HG03066 (cell line): ENCODE measurements around the gene BRMS1.
"Not testable (repeated sequence)": the region's sequence is repeated elsewhere in the genome, so short reads cannot be mapped to it uniquely, and the experiment has no call there.

Experiments
- ATAC-seq: cut with Tn5 transposase; IDR thresholded peaks from one replicate; pipeline ENCODE4 v1.9.1; 2021; ENCODE audit warnings: low read depth; ENCODE audit not compliant: unreplicated experiment

Gene BRMS1

DNA sequence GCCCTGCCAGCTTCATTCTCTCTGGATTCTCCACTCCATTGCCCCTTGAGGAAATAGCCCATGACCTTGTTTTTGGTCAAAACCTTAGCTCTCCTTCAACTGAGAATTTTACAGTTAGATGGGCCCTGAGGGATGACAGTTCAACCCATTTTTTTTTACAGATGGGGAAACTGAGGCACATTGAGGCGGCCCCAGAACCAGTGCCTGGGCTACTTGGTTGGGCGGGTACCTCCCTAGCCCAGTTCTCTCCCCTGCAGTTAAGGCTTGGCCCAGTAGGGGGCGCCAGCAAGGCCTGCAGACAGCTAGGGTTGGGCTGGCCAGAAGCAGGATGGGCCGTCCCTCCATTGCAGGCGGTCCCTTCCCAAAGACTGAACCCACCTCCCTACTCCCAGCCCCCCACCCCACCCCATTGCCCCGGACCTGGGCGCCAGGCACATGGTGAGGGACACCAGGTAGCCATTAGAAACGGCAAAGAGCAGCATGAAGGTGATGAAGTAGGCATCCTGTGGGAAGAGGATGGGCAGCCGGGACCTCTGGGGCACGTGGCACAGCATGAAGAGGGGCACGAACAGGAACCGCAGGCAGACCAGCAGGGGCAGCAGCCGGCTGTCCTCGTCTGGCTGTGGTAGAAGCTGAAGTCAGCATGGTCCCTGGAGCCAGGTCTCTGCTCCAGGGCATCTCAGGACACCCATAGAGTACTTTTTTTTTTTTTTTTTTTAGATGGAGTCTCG, 19.1 kb upstream of the BRMS1 start:
- no peak for ATAC-seq

DNA sequence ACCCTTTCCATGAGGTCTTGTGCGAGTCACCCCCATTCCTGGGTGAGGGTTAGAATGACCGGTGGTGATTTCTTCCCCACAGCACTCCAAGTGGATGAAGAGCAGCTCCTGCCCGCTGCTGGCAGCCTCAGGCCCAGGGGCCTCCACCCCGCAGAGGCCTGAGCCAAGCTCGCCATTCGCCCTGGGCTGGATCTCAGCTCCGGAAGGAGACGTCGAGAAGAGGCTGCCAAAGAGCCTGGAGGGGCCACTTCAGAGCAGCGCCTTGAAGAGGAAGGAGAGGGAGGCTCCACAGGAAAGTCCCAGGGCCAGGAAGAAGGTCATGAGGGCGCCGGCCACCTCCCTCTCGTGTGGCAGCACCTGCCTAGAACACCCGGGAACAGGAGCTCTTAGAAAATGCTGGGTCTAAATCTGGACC, 18.3 kb upstream of the BRMS1 start:
- no peak for ATAC-seq

DNA sequence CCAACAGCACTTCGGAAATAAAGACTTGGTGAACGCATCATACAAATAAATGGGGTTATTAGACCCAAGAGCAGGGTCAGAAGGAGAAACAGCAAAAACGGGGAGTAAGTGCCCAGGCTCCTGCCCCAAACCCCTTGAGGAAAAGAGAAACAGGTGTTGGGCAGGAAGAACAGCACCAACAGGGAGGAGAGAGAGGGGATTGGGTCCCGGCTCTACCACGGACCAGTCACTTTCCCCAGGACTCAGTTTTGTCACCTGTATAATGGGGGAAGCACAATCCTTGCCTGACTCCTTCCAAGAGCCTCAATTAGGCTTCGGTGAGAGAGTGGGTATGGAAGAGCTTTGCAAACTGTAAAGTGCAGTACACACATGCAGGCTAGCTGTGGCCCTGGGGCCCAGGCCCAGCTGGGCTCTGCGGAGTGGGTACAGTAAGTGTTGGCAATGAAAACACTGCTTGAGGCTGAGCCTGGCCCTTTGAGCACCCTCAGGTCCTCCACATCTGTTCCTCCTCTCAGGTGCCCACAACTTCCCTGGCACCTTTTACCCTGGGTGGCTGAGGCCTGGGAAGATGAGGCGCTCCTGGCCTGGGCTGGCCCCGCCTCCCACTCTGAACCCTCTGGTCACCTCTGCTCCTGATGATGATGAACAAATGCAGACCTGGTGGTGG, 17.7 kb upstream of the BRMS1 start:
- no peak for ATAC-seq

DNA sequence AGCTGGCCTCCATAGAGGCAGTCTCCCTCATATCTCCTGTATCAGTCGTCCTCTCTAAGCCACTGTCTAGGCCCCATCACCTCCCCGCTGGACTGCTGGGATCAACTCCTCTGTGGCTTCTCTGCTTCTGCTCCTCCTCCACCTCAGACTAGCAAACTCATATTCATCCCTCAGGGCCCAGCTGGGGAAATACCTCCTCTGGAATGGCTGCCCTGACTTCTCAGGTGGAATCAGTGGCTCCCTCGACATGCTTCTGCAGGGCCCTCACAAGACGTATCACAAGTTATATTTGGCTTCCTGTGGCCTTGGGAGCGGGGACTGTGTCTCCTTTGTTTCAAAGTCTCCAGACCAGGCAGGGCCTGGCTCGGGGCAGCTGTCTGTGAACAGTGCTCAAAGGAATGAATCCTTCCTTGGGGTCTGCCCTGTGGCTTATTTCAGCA, 16.6 kb upstream of the BRMS1 start:
- ATAC-seq: no peak

DNA sequence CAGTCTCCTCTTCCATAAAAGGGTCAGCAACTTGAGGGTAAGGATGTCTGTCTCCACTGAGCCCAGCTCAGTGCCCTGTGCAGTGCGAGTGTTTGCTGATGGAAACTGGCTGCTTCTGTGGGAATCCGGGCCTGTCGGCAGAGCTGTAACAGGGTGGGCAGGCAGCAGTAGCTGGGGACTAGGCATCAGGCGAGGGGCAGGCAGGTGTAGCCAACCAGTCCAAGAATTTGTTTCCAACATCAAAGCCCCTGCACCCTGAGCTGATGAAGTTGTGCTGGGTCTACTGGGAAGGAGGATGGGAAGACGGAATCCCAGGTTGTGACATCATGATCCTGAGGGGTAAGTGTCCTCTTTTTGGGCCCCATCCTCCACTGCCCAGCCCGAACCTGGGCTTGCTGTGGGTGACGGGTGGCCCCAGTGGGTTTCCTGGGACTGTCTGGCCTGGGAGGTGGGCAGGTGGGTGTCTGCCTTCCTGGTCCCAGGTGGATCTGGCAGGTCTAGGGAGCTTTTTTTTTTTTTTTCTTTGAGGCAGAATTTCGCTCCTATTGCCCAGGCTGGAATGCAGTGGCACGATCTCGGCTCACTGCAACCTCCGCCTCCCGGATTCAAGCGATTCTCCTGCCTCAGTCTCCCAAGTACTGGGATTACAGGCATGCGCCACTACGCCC, 15.6 kb upstream of the BRMS1 start:
- ATAC-seq: no peak

DNA sequence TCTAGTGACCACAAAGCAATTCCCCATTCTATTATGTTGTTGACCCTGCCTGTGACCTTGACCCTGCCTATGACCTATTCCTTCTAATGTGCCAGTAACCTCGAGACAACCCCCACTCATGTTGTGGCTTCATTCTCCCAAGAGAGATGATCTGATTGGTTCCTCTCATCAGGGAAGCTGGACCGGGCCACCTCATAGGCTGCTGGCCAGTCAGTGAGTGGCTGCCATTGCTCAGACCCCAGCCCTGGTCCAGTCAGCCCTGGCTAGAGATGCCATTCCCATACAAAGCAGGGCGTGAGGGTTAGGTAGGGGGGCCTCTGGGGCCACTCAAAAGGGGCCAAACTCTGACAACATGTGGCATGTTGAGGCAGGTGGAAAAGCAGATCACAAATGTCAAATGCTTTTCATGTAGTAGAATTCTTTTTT, 14.8 kb upstream of the BRMS1 start:
- no peak for ATAC-seq

DNA sequence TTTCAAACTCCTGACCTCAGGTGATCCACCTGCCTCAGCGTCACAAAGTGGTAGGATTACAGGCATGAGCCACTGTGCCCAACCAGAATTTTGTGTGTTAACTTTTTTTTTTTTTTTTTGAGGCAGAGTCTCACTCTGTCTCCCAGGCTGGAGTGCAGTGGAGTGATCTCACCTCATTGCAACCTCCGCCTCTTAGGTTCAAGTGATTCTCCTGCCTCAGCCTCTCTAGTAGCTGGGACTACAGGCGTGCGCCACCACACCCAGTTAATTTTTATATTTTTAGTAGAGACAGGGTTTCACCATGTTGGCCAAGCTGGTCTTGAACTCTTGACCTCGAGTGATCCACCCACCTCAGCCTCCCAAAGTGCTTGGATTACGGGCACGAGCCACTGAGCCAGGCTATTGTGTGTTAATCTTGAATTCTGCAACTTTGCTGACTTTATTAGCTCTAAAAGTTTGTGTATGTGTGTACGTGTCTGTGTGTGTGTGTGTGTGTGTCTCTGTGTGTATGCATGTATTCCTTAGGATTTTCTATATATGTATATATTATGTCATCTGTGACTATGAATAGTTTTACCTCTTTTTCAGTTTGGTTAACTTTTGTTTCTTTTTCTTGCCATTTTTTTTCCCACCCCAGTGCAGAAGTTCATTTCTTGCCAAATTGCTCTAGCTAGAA, 5.8 kb upstream of the BRMS1 start:
- not testable (repeated sequence) for ATAC-seq

DNA sequence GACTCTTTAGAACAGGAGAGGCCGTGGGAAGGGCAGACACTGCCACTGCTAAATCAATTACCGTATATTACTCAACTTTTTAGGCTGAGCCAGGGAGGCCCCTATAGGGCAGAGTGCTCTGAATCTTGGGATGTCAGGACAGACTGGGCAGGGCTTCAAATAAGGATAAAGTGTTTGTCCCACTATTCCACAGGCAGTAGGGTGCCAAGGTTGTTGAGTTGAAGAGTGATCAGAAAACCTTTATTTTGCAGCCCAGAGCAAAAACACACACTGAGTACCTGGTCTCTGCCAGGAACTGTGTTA, 4.1 kb upstream of the BRMS1 start:
- no peak for ATAC-seq

DNA sequence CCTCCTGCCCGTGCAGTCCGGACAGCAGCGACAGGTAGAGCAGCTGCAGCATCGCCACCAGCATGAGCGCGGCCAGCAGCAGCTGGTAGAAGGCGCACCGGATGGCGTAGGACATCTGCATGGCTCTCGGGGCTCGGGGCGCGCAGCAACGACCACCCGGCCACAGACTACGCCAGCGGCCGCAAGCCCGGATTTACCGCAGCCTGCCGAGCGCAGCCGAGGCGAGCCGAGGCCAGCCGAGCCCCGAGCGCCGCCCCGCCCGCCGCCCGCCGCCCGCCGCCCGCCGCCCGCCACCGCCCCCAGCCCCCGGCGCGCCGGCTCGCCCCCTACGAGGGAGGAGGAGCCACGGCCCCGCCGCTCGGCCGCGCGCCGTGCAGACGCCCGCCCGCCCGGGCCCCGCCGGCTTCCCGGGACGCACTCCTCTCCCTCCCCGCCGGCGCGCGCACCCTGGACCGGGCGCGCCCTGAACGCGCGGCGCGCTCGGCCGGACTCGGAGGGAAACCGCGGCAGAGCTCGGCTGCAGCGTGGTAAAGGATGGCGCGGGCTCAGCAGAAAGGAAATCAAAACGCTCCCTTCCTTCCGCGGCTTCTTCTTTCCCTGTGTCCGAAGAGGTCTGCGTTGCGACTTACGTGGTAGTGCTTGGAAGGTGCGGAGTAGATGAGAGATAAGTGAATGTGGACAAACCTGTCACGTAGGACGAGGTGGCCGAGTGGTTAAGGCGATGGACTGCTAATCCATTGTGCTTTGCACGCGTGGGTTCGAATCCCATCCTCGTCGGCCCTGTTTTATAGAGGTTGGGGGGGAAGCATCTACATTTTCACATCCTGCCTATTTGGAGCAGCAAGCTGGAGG, 2.7 kb upstream of the BRMS1 start, which contains the start of gene B4GAT1:
B4GAT1 (minus strand) TSS at position 205 of the 852 bp plus-strand sequence; CDS start at position 121, 84 bp downstream.
- peak; percentile 39 for ATAC-seq

DNA sequence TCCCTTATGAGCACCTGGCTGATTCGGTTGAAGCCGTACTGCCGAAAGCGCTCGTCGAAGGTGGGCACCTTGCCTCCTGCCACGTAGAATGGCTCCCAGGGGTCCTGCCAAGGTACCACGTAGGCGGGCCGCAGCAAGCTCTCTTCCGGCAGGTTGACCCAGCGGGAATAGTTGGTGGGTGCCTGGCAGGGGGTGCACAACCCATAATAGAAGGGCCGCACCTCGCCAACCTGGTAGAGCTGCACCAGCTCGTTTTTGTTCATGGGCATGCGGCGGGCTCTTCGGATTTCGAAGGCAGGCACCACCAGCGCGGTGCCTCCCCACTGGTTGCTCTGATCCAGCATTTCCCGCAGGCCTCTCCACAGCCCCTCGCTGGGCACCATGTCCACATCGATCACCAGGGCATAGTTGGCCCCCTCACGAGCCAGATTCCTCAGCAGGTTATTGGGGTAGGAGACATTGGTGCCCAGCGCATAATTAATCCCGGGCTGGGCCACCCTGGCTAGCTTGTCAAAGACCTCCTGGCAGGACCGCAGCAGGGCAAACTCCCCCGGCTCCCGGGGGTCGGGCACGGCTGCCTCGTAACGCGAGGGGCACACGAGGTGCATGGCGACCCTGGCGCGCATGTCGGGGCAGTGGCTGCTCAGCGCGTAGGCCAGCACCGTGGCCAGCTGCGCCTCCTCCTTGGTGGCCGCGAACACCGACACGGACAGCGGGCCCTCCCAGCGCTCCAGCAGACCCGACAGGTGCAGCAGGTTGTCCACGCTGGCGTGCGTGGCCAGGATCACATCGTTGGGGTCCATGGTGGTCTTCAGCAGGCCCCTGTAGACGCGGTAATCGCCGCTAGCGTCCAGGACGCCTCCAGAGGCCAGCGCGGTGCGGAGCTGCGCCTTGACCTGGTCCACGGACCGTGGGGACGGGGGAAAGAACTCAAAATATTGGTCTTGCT, 1.8 kb upstream of the BRMS1 start:
- ATAC-seq: no peak

DNA sequence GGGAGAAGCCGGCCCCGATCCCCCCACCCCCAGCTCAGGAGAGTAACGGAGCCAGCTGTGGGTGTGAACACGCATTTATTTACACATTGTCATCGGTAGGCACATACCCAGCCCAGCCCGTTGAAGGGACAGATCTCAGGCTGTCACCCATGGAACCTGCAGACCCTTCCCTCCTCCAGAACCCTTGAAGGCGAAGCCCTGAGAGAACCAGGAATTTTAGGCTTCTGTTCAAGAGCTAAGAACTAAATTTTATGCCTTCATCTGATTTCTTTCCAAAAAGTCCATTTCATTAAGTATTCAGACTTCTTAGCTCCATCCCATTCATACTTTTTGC, 379 bp upstream of the BRMS1 start:
- ATAC-seq: no peak

DNA sequence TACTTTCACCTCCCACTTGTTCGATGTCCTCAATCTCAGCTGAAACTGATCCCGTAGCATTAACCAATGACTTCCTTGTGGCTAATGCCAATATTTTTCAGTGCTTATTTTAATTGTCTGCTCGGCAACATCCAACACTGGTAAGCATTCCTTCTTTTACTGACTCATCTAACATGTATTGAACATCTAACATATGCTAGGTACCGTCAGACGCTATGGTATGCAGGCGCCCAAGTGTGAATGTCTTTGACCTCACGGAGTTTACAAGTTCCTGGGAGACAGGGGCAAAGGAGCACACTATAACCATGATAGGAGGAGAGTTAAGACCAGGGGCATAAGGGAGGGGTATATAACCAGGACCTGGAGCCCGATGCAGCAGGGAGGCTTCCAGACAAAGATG, 1.7 kb downstream of the BRMS1 start:
- no peak for ATAC-seq

DNA sequence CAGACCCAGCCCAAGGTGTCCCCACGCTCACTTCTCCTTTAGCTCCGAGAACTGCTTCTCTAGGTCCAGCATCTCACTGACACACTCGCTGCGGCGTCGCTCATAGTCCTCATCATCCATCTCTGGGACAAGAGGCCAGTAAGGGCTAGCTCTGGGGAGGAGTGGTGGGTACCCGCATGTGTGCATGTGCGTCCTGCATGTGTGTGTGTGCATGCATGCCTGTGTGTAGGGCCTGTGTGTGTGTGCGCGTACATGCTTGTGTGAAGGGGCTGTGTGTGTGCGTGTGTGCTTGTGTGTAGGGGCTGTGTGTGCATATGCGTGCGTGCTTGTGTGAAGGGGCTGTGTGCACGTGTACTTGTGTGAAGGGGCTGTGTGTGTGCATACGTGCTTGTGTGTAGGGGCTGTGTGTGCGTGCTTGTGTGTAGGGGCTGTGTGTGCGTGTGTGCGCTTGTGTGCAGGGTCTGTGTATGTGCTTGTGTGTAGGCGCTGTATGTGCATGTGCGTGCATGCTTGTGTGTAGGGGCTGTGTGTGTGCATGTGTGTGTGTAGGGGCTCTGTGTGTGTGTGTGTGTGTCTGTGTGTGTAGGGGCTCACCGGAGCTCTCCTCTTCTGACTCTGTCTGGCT, 3.3 kb downstream of the BRMS1 start:
- no peak for ATAC-seq

DNA sequence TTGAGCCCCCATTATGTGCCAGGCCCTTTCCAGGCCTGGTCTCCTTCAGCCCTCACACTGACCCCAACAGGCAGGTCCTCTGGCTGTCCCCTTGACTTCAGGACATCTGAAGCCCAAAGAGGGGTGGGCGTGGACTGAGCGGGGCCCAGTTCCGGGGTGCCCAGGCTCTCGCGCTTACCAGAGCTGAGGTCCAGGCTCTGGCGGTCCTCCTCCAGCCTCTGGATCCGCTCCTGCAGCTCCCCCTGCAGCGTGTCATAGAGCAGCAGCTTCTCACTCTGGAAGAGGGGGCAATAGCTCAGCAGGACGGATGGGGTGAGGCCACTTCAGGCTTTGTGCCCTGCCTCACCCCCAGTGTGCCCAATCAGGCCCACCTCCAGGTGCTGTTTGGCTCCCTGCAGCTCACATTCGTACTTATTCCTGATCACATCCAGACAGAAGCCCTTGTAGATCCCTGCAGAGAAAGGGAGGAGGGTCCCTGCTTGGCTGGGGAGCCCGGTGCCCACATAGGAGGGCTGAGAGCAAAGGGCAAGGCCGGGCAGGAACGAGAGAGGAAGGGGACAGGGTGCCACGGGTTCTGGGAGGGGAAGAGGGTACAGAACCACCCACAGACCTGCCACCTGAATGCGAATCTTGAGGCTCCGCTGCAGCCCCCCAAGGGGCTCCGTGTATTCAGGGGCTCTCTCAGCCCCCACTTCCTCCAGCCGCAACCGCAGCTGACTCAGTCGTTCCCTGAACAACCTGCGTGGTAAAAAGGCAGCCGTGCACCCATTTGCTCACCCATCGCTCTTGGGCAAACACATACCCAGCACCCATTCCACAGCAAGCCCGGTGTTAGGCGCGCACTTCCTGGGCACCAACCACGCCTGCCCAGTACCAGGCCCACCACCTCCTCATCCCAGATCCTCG, 4.1 kb downstream of the BRMS1 start:
- ATAC-seq: no peak

DNA sequence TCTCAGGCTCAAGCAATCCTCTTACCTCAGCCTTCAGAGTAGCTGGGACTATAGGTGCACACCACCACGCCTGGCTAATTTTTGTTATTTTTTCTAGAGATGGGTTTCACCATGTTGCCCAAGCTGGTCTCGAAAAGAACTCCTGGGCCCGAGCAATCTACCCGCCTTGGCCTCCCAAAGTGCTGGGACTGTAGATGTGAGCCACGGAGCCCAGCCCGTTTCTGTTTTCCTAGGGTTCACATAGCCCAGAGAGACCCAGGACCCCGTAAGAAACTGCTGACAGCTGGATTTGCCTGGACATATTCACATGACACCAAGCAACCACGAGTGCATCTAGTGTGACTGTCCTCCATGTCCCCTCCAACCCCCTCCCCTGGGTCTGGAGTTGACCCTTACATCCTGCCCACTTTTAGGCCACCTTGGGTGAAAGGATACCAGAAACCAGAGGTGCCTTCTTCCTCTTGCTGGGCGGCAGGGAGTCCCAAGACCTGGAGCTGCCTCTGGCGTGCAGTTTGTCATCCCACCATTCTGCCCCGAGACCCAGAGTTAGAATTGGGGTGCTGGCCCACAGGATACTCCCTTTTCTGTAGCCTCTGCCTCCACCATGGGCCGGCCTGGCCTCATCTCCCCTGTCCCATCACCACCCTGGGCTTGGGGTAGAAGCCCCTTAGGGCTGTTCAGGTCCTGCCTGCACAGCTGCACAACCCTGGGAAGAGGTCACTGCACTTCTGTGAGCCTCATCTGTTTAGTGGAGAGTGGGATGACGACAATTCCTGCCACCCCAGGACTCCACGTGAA, 5.0 kb downstream of the BRMS1 start:
- no peak for ATAC-seq

DNA sequence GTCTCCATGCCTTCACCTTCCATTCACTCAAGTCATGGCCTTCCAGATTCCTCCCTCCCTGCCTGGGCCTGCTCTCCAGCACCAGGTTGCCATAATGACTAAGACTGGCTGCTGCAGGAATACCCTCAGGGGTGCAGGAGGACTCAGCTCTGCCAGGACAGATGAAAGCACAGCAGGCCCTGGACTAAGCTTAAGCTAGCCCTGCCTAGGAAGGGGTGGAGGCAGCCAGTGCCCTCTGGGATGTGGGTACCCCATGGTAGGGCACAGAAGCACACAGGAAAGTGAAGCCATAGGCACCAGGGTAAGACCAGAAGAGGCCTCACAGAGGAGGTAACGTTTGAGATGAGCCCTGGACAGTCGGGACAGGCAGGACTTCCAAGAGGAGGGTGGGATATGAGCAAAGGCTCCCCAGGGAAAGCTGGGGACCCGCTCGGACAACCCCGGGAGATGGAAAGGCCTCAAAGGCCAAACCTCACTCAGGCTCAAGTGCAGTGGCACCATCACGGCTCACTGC, 5.7 kb downstream of the BRMS1 start:
- no peak for ATAC-seq
